ENCODE results near the gene ZNF543. TPM values are rescaled to one million over a fixed set of nuclear protein-coding genes. Genes with fewer than 3 reads are reported as not detected.
"Not testable (repeated sequence)": the region's sequence is repeated elsewhere in the genome, so short reads cannot be mapped to it uniquely, and the experiment has no call there.

ZNF543 gene
- 10.6 and 11.9 TPM in 2 replicates for total RNA-seq

GRCh38 chr19:57320180-57321084 is at the start of gene ZNF543:
Gene ZNF543 (plus strand): TSS chr19:57320472. CDS start chr19:57320854, 382 bp downstream.
- DNase-seq (ENCODE audit: insufficient read length, low spot score, missing footprints), result peak; percentile 99
- TF ChIP-seq CTCF (IDR thresholded peaks at IDR 0.05; ENCODE audit: extremely low read depth, low read depth, low read length), result no peak
- Histone ChIP-seq H2AFZ (ENCODE audit: low read length) (peak within 1 kb of the TSS; percentile 97), H3K4me2 (ENCODE audit: insufficient read depth, low read length) (peak within 1 kb of the TSS; percentile 92), H3K79me2 (ENCODE audit: insufficient read depth, low read length) (peaks cover 38% of the 10 kb centered on the region), H3K4me1 (ENCODE audit: insufficient read depth, low read length) (peaks cover 10% of the 10 kb centered on the region), H3K27ac (ENCODE audit: low read depth, low read length) (peak within 1 kb of the TSS; percentile 85), H3K27me3 (ENCODE audit: insufficient read depth, low read length) (peaks cover 10% of the 10 kb centered on the region), H3K36me3 (ENCODE audit: insufficient read depth, low read length) (peaks cover 19% of the 10 kb centered on the region), H3K9me3 (ENCODE audit: low read depth, low read length) (no peaks in the 10 kb centered on the region), H3K4me3 (ENCODE audit: insufficient read depth, low read length) (peak within 1 kb of the TSS; percentile 94), H4K20me1 (ENCODE audit: insufficient read depth, low read length) (no peaks in the 10 kb centered on the region)

GRCh38 chr19:57271280-57271679 is 49.0 kb upstream of the ZNF543 start:
- Histone ChIP-seq H3K4me2 (ENCODE audit: insufficient read depth, low read length) (no peak overlapping the region), H3K27ac (ENCODE audit: low read depth, low read length) (no peak overlapping the region), H3K36me3 (ENCODE audit: insufficient read depth, low read length) (no peaks in the 10 kb centered on the region), H3K27me3 (ENCODE audit: insufficient read depth, low read length) (no peaks in the 10 kb centered on the region), H3K79me2 (ENCODE audit: insufficient read depth, low read length) (no peaks in the 10 kb centered on the region), H3K4me1 (ENCODE audit: insufficient read depth, low read length) (peaks cover 9% of the 10 kb centered on the region), H3K9me3 (ENCODE audit: low read depth, low read length) (no peaks in the 10 kb centered on the region), H2AFZ (ENCODE audit: low read length) (no peak overlapping the region), H3K4me3 (ENCODE audit: insufficient read depth, low read length) (no peak overlapping the region), H4K20me1 (ENCODE audit: insufficient read depth, low read length) (no peaks in the 10 kb centered on the region)
- TF ChIP-seq CTCF (IDR thresholded peaks at IDR 0.05; ENCODE audit: extremely low read depth, low read depth, low read length), result no peak
- DNase-seq (ENCODE audit: insufficient read length, low spot score, missing footprints), result no peak

GRCh38 chr19:57273014-57273413 is 47.3 kb upstream of the ZNF543 start:
- Histone ChIP-seq H2AFZ (ENCODE audit: low read length) (no peak overlapping the region), H3K27ac (ENCODE audit: low read depth, low read length) (no peak overlapping the region), H3K4me1 (ENCODE audit: insufficient read depth, low read length) (peaks cover 9% of the 10 kb centered on the region), H3K4me2 (ENCODE audit: insufficient read depth, low read length) (no peak overlapping the region), H3K9me3 (ENCODE audit: low read depth, low read length) (no peaks in the 10 kb centered on the region), H3K27me3 (ENCODE audit: insufficient read depth, low read length) (no peaks in the 10 kb centered on the region), H3K79me2 (ENCODE audit: insufficient read depth, low read length) (no peaks in the 10 kb centered on the region), H3K4me3 (ENCODE audit: insufficient read depth, low read length) (no peak overlapping the region), H3K36me3 (ENCODE audit: insufficient read depth, low read length) (no peaks in the 10 kb centered on the region), H4K20me1 (ENCODE audit: insufficient read depth, low read length) (no peaks in the 10 kb centered on the region)
- DNase-seq (ENCODE audit: insufficient read length, low spot score, missing footprints), result no peak
- no peak for TF ChIP-seq CTCF (IDR thresholded peaks at IDR 0.05; ENCODE audit: extremely low read depth, low read depth, low read length)

GRCh38 chr19:57276430-57276829 is 43.8 kb upstream of the ZNF543 start:
- H3K27ac ChIP-seq (ENCODE audit: low read depth, low read length), result no peak overlapping the region
- DNase-seq (ENCODE audit: insufficient read length, low spot score, missing footprints), result no peak
- no peak overlapping the region for H3K4me2 ChIP-seq (ENCODE audit: insufficient read depth, low read length)
- H4K20me1 ChIP-seq (ENCODE audit: insufficient read depth, low read length), result no peaks in the 10 kb centered on the region
- H3K4me1 ChIP-seq (ENCODE audit: insufficient read depth, low read length), result peaks cover 8% of the 10 kb centered on the region
- H3K36me3 ChIP-seq (ENCODE audit: insufficient read depth, low read length), result no peaks in the 10 kb centered on the region
- no peaks in the 10 kb centered on the region for H3K9me3 ChIP-seq (ENCODE audit: low read depth, low read length)
- H3K79me2 ChIP-seq (ENCODE audit: insufficient read depth, low read length), result peaks cover 12% of the 10 kb centered on the region
- no peak overlapping the region for H3K4me3 ChIP-seq (ENCODE audit: insufficient read depth, low read length)
- TF ChIP-seq CTCF (IDR thresholded peaks at IDR 0.05; ENCODE audit: extremely low read depth, low read depth, low read length), result no peak
- no peaks in the 10 kb centered on the region for H3K27me3 ChIP-seq (ENCODE audit: insufficient read depth, low read length)
- no peak overlapping the region for H2AFZ ChIP-seq (ENCODE audit: low read length)

GRCh38 chr19:57278481-57278880 is 41.8 kb upstream of the ZNF543 start:
- H3K4me2 ChIP-seq (ENCODE audit: insufficient read depth, low read length); H3K9me3 ChIP-seq (ENCODE audit: low read depth, low read length); DNase-seq (ENCODE audit: insufficient read length, low spot score, missing footprints); H3K27me3 ChIP-seq (ENCODE audit: insufficient read depth, low read length); H3K36me3 ChIP-seq (ENCODE audit: insufficient read depth, low read length); H3K4me3 ChIP-seq (ENCODE audit: insufficient read depth, low read length); H2AFZ ChIP-seq (ENCODE audit: low read length): not testable (repeated sequence)
- H3K27ac ChIP-seq (ENCODE audit: low read depth, low read length), result peak overlapping the region; percentile 99
- peaks cover 11% of the 10 kb centered on the region for H4K20me1 ChIP-seq (ENCODE audit: insufficient read depth, low read length)
- H3K79me2 ChIP-seq (ENCODE audit: insufficient read depth, low read length), result peaks cover 33% of the 10 kb centered on the region
- peaks cover 20% of the 10 kb centered on the region for H3K4me1 ChIP-seq (ENCODE audit: insufficient read depth, low read length)

Measured in osteoblast (primary cell).